Esophagus muscularis mucosa (tissue), 4 donors: ENCODE data around the gene PTGFRN. TPM values are rescaled to one million over a fixed set of nuclear protein-coding genes. Genes with fewer than 3 reads are reported as not detected.

ENCODE experiments used
- DNase-seq: peaks from one replicate; pipeline ENCODE4 v3.0.0-alpha.2; 2017; ENCODE audit errors: extremely low spot score
- H3K27ac ChIP-seq, 4 donors: fragments of 200-600 bp; sonication (generic); replicated peaks in 1 of 4; 1 replicate in 3 of 4; 2 replicates in 1 of 4; pipeline ENCODE4 v1.5.1; 2016 to 2019; ENCODE audit warnings: mild to moderate bottlenecking in 1 of 4
- H3K27me3 ChIP-seq, 4 donors: fragments of 200-600 bp; sonication (generic); one replicate each; pipeline versions ENCODE4 v1.5.1 to v1.6.0; 2016 to 2019
- H3K36me3 ChIP-seq, 4 donors: fragments of 200-600 bp; sonication (generic); one replicate each; pipeline ENCODE4 v1.5.1; 2016 to 2019
- H3K4me1 ChIP-seq, 4 donors: fragments of 200-600 bp; sonication (generic); one replicate each; pipeline ENCODE4 v1.5.1; 2016 to 2019
- H3K4me3 ChIP-seq, 4 donors: fragments of 200-600 bp; sonication (generic); 1 replicate in 2 of 4; 2 replicates in 2 of 4; pipeline ENCODE4 v1.5.1; 2016 to 2019; ENCODE audit warnings: mild to moderate bottlenecking in 4 of 4, moderate library complexity in 1 of 4
- H3K9me3 ChIP-seq, 4 donors: fragments of 200-600 bp; sonication (generic); 1 replicate in 3 of 4; 2 replicates in 1 of 4; pipeline ENCODE4 v1.5.1; 2016 to 2019
- CTCF ChIP-seq, 3 experiments: fragments of 200-600 bp in 2 of 3; fragments of 450-650 bp in 1 of 3; sonication (generic) in 2 of 3; IDR thresholded peaks; one replicate each; pipeline ENCODE4 v1.5.1; 2017 to 2019; ENCODE audit warnings: antibody characterized with exemption in 3 of 3, mild to moderate bottlenecking in 2 of 3, moderate library complexity in 1 of 3
- EP300 ChIP-seq: sonication (generic); formaldehyde crosslinking; IDR thresholded peaks from one replicate; pipeline ENCODE4 v1.6.1; 2017; ENCODE audit warnings: antibody characterized with exemption
- POLR2A ChIP-seq: fragments of 450-650 bp; IDR thresholded peaks from one replicate; pipeline ENCODE4 v1.6.1; 2017; ENCODE audit warnings: antibody characterized with exemption, moderate library complexity, mild to moderate bottlenecking, low read depth
- POLR2AphosphoS5 ChIP-seq, 2 donors: sonication (generic); formaldehyde crosslinking; IDR thresholded peaks; one replicate each; pipeline ENCODE4 v1.6.1; 2017; ENCODE audit warnings: antibody characterized with exemption in 2 of 2
- WGBS: methylation state at CpG from one replicate; pipeline ENCODE4 v1.1.5; 2018; 5-methylcytosine and 5-hydroxymethylcytosine counted together
- intact Hi-C: fragments of 100-400 bp; cut with DNase I; formaldehyde crosslinking; loops from one replicate; pipeline ENCODE4 v1.15.1; 2023
- total RNA-seq, 4 donors: library from RNA; depleted of rRNA; stranded (reverse); fragments of >200 nt; gene quantifications; one replicate each; pipeline versions ENCODE4 v1.1.0 to v1.2.1, GENCODE V29; 2016

PTGFRN gene
- total RNA-seq, 4 donors from 2014 or later: 69.1 to 150 (median 106) TPM

GRCh38 chr1:116994411-116994810 is 84.7 kb downstream of the PTGFRN start:
- TF ChIP-seq EP300: no peak
- TF ChIP-seq CTCF (IDR thresholded peaks at IDR 0.05): no peak
- no peak for TF ChIP-seq POLR2A
- TF ChIP-seq POLR2AphosphoS5 (IDR thresholded peaks at IDR 0.05): no peak
- peaks cover 0 to 4% (median 0%) of the 10 kb centered on the region in 4 donors for H3K9me3 ChIP-seq
- no peak for DNase-seq
- intact Hi-C loops: no loop called here
- H3K27ac ChIP-seq: no peak overlapping the region
- H3K27me3 ChIP-seq: no peaks in the 10 kb centered on the region
- WGBS: 83% methylated on average over 2 of the region's 2 CpGs
- H3K4me1 ChIP-seq: peaks cover 1 to 23% (median 18%) of the 10 kb centered on the region in 4 donors
- no peak overlapping the region for H3K4me3 ChIP-seq
- H3K36me3 ChIP-seq: peaks cover 0 to 9% (median 0%) of the 10 kb centered on the region in 4 donors

GRCh38 chr1:116997066-116997465 is 87.3 kb downstream of the PTGFRN start:
- no peak for TF ChIP-seq EP300
- TF ChIP-seq POLR2AphosphoS5 (IDR thresholded peaks at IDR 0.05): no peak
- TF ChIP-seq POLR2A: no peak
- TF ChIP-seq CTCF (IDR thresholded peaks at IDR 0.05): no peak
- no peak overlapping the region for H3K4me3 ChIP-seq
- H3K4me1 ChIP-seq: peaks cover 0 to 7% (median 3%) of the 10 kb centered on the region in 4 donors
- no peaks in the 10 kb centered on the region for H3K27me3 ChIP-seq
- H3K36me3 ChIP-seq: peaks cover 0 to under 1% (median 0%) of the 10 kb centered on the region in 4 donors
- no peak for DNase-seq
- intact Hi-C loops: no loop called here
- WGBS: 95% methylated on average over 1 of the region's 1 CpG
- no peak overlapping the region for H3K27ac ChIP-seq
- H3K9me3 ChIP-seq: peaks cover 0 to 4% (median 0%) of the 10 kb centered on the region in 4 donors

GRCh38 chr1:116997636-116998035 is 87.9 kb downstream of the PTGFRN start:
- no peak overlapping the region for H3K4me3 ChIP-seq
- intact Hi-C loops: no loop called here
- H3K27me3 ChIP-seq: no peaks in the 10 kb centered on the region
- DNase-seq: no peak
- no peak overlapping the region for H3K27ac ChIP-seq
- peaks cover 0 to 4% (median 0%) of the 10 kb centered on the region in 4 donors for H3K9me3 ChIP-seq
- TF ChIP-seq POLR2AphosphoS5 (IDR thresholded peaks at IDR 0.05) (no peak), CTCF (IDR thresholded peaks at IDR 0.05) (no peak), EP300 (no peak), POLR2A (no peak)
- H3K36me3 ChIP-seq: no peaks in the 10 kb centered on the region
- peaks cover 0 to 7% (median 3%) of the 10 kb centered on the region in 4 donors for H3K4me1 ChIP-seq

GRCh38 chr1:116999596-116999995 is 89.9 kb downstream of the PTGFRN start:
- Histone ChIP-seq H3K27ac (no peak overlapping the region), H3K4me3 (no peak overlapping the region), H3K27me3 (no peaks in the 10 kb centered on the region), H3K4me1 (peaks cover 0 to 7% (median 3%) of the 10 kb centered on the region in 4 donors), H3K36me3 (no peaks in the 10 kb centered on the region), H3K9me3 (no peaks in the 10 kb centered on the region)
- intact Hi-C loops: no loop called here
- TF ChIP-seq CTCF (IDR thresholded peaks at IDR 0.05) (no peak), POLR2A (no peak), EP300 (no peak), POLR2AphosphoS5 (IDR thresholded peaks at IDR 0.05) (no peak)
- 95% methylated on average over 3 of the region's 3 CpGs for WGBS
- no peak for DNase-seq

- WGBS: 92% methylated on average over 2 of the region's 2 CpGs
- intact Hi-C loops: no loop called here
- Histone ChIP-seq H3K4me3 (no peak overlapping the region), H3K27me3 (no peaks in the 10 kb centered on the region), H3K9me3 (no peaks in the 10 kb centered on the region), H3K27ac (no peak overlapping the region), H3K36me3 (no peaks in the 10 kb centered on the region), H3K4me1 (peaks cover 0 to 7% (median 3%) of the 10 kb centered on the region in 4 donors)
- DNase-seq: no peak
- no peak for TF ChIP-seq POLR2A
- no peak for TF ChIP-seq POLR2AphosphoS5 (IDR thresholded peaks at IDR 0.05)
- TF ChIP-seq CTCF (IDR thresholded peaks at IDR 0.05): no peak
- TF ChIP-seq EP300: no peak
Observed at GRCh38 chr1:117000142-117000541, 90.4 kb downstream of the PTGFRN start.
